OCI-LY1 (cell line): Measurements from ENCODE around the gene CFAP77.

Experiments
- H2AFZ ChIP-seq: fragments of 200-600 bp; sonication (generic), shearing (Covaris generic); 2 replicates; pipeline ENCODE4 v1.6.0; 2014; ENCODE audit warnings: antibody characterized with exemption, mild to moderate bottlenecking, low read length
- H3F3A ChIP-seq: fragments of 200-600 bp; sonication (generic), shearing (Covaris generic); 2 replicates; pipeline ENCODE4 v1.6.0; 2014; ENCODE audit warnings: mild to moderate bottlenecking, antibody characterized with exemption, low read length, moderate library complexity; ENCODE audit not compliant: insufficient read depth
- H3K27ac ChIP-seq: fragments of 200-600 bp; sonication (generic); 2 replicates; pipeline ENCODE4 v1.5.1; 2014; ENCODE audit warnings: low read length, mixed run types, mild to moderate bottlenecking, low read depth; ENCODE audit not compliant: poor library complexity, severe bottlenecking
- H3K27me3 ChIP-seq: fragments of 200-600 bp; sonication (generic); 2 replicates; pipeline ENCODE4 v1.6.0; 2014; ENCODE audit warnings: antibody characterized with exemption, mild to moderate bottlenecking, low read length, moderate library complexity; ENCODE audit not compliant: insufficient read depth
- H3K36me3 ChIP-seq: fragments of 200-600 bp; sonication (generic); 2 replicates; pipeline ENCODE4 v1.6.1; 2014; ENCODE audit warnings: mild to moderate bottlenecking, antibody characterized with exemption, low read length, moderate library complexity, mixed read lengths; ENCODE audit not compliant: insufficient read depth
- H3K4me1 ChIP-seq: fragments of 200-600 bp; sonication (generic); 2 replicates; pipeline ENCODE4 v1.5.1; 2014; ENCODE audit warnings: mild to moderate bottlenecking, low read length, moderate library complexity; ENCODE audit not compliant: insufficient read depth, severe bottlenecking
- H3K4me2 ChIP-seq: fragments of 200-600 bp; sonication (generic), shearing (Covaris generic); 2 replicates; pipeline ENCODE4 v1.6.1; 2014; ENCODE audit warnings: low read length
- H3K4me3 ChIP-seq: fragments of 200-600 bp; sonication (generic); 2 replicates; pipeline ENCODE4 v1.5.1; 2014; ENCODE audit warnings: low read length, low read depth, mild to moderate bottlenecking, mixed read lengths; ENCODE audit not compliant: poor library complexity, severe bottlenecking
- H3K79me2 ChIP-seq: fragments of 200-600 bp; shearing (Covaris generic); 2 replicates; pipeline ENCODE4 v1.6.1; 2016; ENCODE audit warnings: mixed run types, low read length, mixed read lengths; ENCODE audit not compliant: insufficient read depth
- H3K9ac ChIP-seq: fragments of 200-600 bp; sonication (generic), shearing (Covaris generic); 2 replicates; pipeline ENCODE4 v1.6.1; 2014; ENCODE audit warnings: mild to moderate bottlenecking, low read length, mixed read lengths
- H3K9me2 ChIP-seq: fragments of 200-600 bp; sonication (generic), shearing (Covaris generic); 2 replicates; pipeline ENCODE4 v1.6.1; 2014; ENCODE audit warnings: low read depth, mild to moderate bottlenecking, low read length, mixed read lengths
- H3K9me3 ChIP-seq: fragments of 200-600 bp; shearing (Covaris generic); 2 replicates; pipeline ENCODE4 v1.6.1; 2014; ENCODE audit warnings: low read length, mixed read lengths
- H4K20me1 ChIP-seq: fragments of 200-600 bp; sonication (generic), shearing (Covaris generic); 2 replicates; pipeline ENCODE4 v1.6.0; 2016; ENCODE audit warnings: mild to moderate bottlenecking, low read length; ENCODE audit not compliant: insufficient read depth
- EZH2 ChIP-seq: fragments of 200-600 bp; sonication (generic), shearing (Covaris generic); IDR thresholded peaks from 2 replicates; pipeline ENCODE4 v1.8.0; 2017; ENCODE audit warnings: borderline replicate concordance, mixed run types, mild to moderate bottlenecking, antibody characterized with exemption, low read length, moderate library complexity, mixed read lengths
- TF ChIP-seq, protein P1 (sequence below): fragments of 200-600 bp; sonication (generic), shearing (Covaris generic); IDR thresholded peaks from 2 replicates; pipeline ENCODE4 v1.5.1; 2017; ENCODE audit warnings: mild to moderate bottlenecking, antibody characterized with exemption, low read length, moderate library complexity, mixed read lengths

The CFAP77 gene

DNA sequence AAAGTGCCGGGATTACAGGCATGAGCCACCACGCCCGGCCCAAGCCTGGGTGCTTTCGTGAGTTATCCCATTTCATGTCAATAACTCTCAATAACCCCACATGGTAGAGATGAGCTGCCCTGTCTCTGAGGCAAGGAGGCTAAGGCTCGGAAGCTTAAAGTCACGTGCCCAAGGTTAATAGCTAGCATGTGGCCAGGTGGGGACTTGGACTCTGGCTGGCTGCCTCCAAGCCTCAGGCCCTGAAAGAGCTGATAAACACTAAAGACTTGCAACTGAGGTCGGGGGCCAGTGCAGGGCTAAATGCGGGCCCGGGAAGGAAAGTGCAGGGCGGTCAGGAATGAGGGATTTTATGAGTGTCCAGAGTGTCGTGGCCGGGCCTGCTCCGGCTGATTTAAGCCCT lies 141.5 kb downstream of the CFAP77 start:
- TF ChIP-seq EZH2 = no peak
- TF ChIP-seq, protein P1, sequence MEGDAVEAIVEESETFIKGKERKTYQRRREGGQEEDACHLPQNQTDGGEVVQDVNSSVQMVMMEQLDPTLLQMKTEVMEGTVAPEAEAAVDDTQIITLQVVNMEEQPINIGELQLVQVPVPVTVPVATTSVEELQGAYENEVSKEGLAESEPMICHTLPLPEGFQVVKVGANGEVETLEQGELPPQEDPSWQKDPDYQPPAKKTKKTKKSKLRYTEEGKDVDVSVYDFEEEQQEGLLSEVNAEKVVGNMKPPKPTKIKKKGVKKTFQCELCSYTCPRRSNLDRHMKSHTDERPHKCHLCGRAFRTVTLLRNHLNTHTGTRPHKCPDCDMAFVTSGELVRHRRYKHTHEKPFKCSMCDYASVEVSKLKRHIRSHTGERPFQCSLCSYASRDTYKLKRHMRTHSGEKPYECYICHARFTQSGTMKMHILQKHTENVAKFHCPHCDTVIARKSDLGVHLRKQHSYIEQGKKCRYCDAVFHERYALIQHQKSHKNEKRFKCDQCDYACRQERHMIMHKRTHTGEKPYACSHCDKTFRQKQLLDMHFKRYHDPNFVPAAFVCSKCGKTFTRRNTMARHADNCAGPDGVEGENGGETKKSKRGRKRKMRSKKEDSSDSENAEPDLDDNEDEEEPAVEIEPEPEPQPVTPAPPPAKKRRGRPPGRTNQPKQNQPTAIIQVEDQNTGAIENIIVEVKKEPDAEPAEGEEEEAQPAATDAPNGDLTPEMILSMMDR = no peak
- no peak overlapping the region for H3K4me2 ChIP-seq
- H3K27me3 ChIP-seq = no peaks in the 10 kb centered on the region
- H3K4me1 ChIP-seq = peaks cover 39% of the 10 kb centered on the region
- H3K27ac ChIP-seq = no peak overlapping the region
- no peaks in the 10 kb centered on the region for H3F3A ChIP-seq
- no peaks in the 10 kb centered on the region for H3K9me3 ChIP-seq
- no peaks in the 10 kb centered on the region for H3K9me2 ChIP-seq
- H3K4me3 ChIP-seq = no peak overlapping the region
- H3K9ac ChIP-seq = no peak overlapping the region
- H3K36me3 ChIP-seq = no peaks in the 10 kb centered on the region
- no peak overlapping the region for H2AFZ ChIP-seq
- H3K79me2 ChIP-seq = no peaks in the 10 kb centered on the region
- no peaks in the 10 kb centered on the region for H4K20me1 ChIP-seq

- Histone ChIP-seq H2AFZ (no peak overlapping the region), H3K27me3 (no peaks in the 10 kb centered on the region), H3K4me1 (peaks cover 34% of the 10 kb centered on the region), H3K9ac (no peak overlapping the region), H3K27ac (no peak overlapping the region), H3K9me3 (no peaks in the 10 kb centered on the region), H3K4me3 (no peak overlapping the region), H4K20me1 (no peaks in the 10 kb centered on the region), H3K79me2 (no peaks in the 10 kb centered on the region), H3K36me3 (no peaks in the 10 kb centered on the region), H3K9me2 (no peaks in the 10 kb centered on the region), H3K4me2 (no peak overlapping the region), H3F3A (no peaks in the 10 kb centered on the region)
- TF ChIP-seq, protein P1 = no peak
- TF ChIP-seq EZH2 = no peak
Observed at GRCh38 chr9:132552041-132552440, 142.0 kb downstream of the CFAP77 start.

GRCh38 chr9:132554755-132555154 lies 144.7 kb downstream of the CFAP77 start:
- H3K79me2 ChIP-seq = no peaks in the 10 kb centered on the region
- H3K27ac ChIP-seq = no peak overlapping the region
- H3K36me3 ChIP-seq = no peaks in the 10 kb centered on the region; the same call in 1 of the 2 replicates
- TF ChIP-seq, protein P1 = no peak
- TF ChIP-seq EZH2 = no peak
- H3K27me3 ChIP-seq = peaks cover 4% of the 10 kb centered on the region; the same call in 1 of the 2 replicates
- H2AFZ ChIP-seq = no peak overlapping the region
- H3K9me2 ChIP-seq = no peaks in the 10 kb centered on the region
- no peaks in the 10 kb centered on the region for H3K9me3 ChIP-seq
- H3K4me2 ChIP-seq = no peak overlapping the region
- no peaks in the 10 kb centered on the region for H4K20me1 ChIP-seq
- H3K9ac ChIP-seq = no peak overlapping the region
- no peaks in the 10 kb centered on the region for H3F3A ChIP-seq
- H3K4me1 ChIP-seq = peaks cover 7% of the 10 kb centered on the region
- H3K4me3 ChIP-seq = no peak overlapping the region
